Naive thymus-derived CD4-positive, alpha-beta T cell (primary cell): ENCODE results near the gene ATP2A3. TPM values are rescaled to one million over a fixed set of nuclear protein-coding genes. Genes with fewer than 3 reads are reported as not detected.

Experiments
- ATAC-seq: fragments of 150-1000 bp; cut with Tn5 transposase; 2 replicates; pipeline ENCODE4 v1.10.0; 2021; ENCODE audit warnings: mild to moderate bottlenecking, moderate library complexity
- CTCF ChIA-PET: fragments of 350-600 bp; sonication (Branson Sonifier 250); formaldehyde crosslinking; loops from one replicate; lab custom pipeline; 2021; ENCODE audit warnings: antibody characterized with exemption; lab: Charles Lee
- POLR2A ChIA-PET: fragments of 350-600 bp; sonication (Branson Sonifier 250); formaldehyde crosslinking; loops from one replicate; lab custom pipeline; 2021; ENCODE audit warnings: antibody characterized with exemption, inconsistent platforms; lab: Charles Lee
- DNase-seq, 9 donors: peaks; one replicate each; pipeline versions ENCODE4 v3.0.0 to v3.0.0-alpha.2; 2020 to 2022; ENCODE audit warnings: mixed read lengths in 1 of 9
- H3K27ac ChIP-seq: one replicate; pipeline ENCODE4 v1.7.0; 2013; ENCODE audit warnings: mild to moderate bottlenecking, low read depth, low read length, moderate library complexity
- H3K27me3 ChIP-seq, 2 donors: one replicate each; pipeline ENCODE4 v1.7.0; 2013; ENCODE audit warnings: low read length in 2 of 2, mild to moderate bottlenecking in 2 of 2, moderate library complexity in 2 of 2; ENCODE audit not compliant: control insufficient read depth in 2 of 2, insufficient read depth in 2 of 2
- H3K36me3 ChIP-seq, 3 experiments: 1 replicate in 2 of 3; 2 replicates in 1 of 3; pipeline ENCODE4 v1.7.0; 2013; ENCODE audit warnings: low read length in 3 of 3, mild to moderate bottlenecking in 3 of 3, moderate library complexity in 1 of 3; ENCODE audit not compliant: insufficient read depth in 3 of 3, control insufficient read depth in 2 of 3
- H3K4me1 ChIP-seq, 2 donors: one replicate each; pipeline ENCODE4 v1.7.0; 2013; ENCODE audit warnings: low read length in 2 of 2, mild to moderate bottlenecking in 2 of 2, moderate library complexity in 1 of 2; ENCODE audit not compliant: control insufficient read depth in 2 of 2, insufficient read depth in 2 of 2
- H3K4me3 ChIP-seq: 2 replicates; pipeline ENCODE4 v1.7.0; 2013; ENCODE audit warnings: mild to moderate bottlenecking, low read length
- H3K9me3 ChIP-seq, 3 experiments: 1 replicate in 2 of 3; 2 replicates in 1 of 3; pipeline ENCODE4 v1.7.0; 2013; ENCODE audit warnings: low read length in 3 of 3; ENCODE audit not compliant: control insufficient read depth in 2 of 3
- H3K27ac Mint-ChIP-seq, 9 donors: one replicate each; pipeline ENCODE4 v1.8.0; 2020 to 2022; ENCODE audit warnings: mixed read lengths in 9 of 9, mild to moderate bottlenecking in 8 of 9, moderate library complexity in 5 of 9, inconsistent platforms in 2 of 9
- H3K27me3 Mint-ChIP-seq, 5 donors: one replicate each; pipeline ENCODE4 v1.8.0; 2021 to 2022; ENCODE audit warnings: mixed read lengths in 5 of 5, mild to moderate bottlenecking in 1 of 5
- H3K36me3 Mint-ChIP-seq, 5 donors: one replicate each; pipeline ENCODE4 v1.8.0; 2020 to 2022; ENCODE audit warnings: mixed read lengths in 5 of 5, mild to moderate bottlenecking in 3 of 5, inconsistent platforms in 1 of 5
- H3K4me1 Mint-ChIP-seq, 7 donors: one replicate each; pipeline ENCODE4 v1.8.0; 2020 to 2022; ENCODE audit warnings: mixed read lengths in 7 of 7, mild to moderate bottlenecking in 3 of 7, inconsistent platforms in 1 of 7
- H3K4me3 Mint-ChIP-seq, 10 donors: one replicate each; pipeline ENCODE4 v1.8.0; 2020 to 2022; ENCODE audit warnings: mild to moderate bottlenecking in 10 of 10, mixed read lengths in 10 of 10, moderate library complexity in 6 of 10, inconsistent platforms in 2 of 10
- H3K9me3 Mint-ChIP-seq, 11 donors: one replicate each; pipeline ENCODE4 v1.8.0; 2020 to 2022; ENCODE audit warnings: mixed read lengths in 11 of 11, mild to moderate bottlenecking in 4 of 11, inconsistent platforms in 1 of 11, moderate library complexity in 1 of 11
- intact Hi-C, 2 donors: fragments of 100-400 bp; cut with micrococcal nuclease; formaldehyde crosslinking; loops; one replicate each; pipeline ENCODE4 v1.15.1; 2023
- polyA plus RNA-seq, 2 donors: library from polyadenylated mRNA; unstranded; fragments of 300-500 nt; fragmentation: Illumina TruSeq; gene quantifications; one replicate each; pipeline ENCODE4 v1.2.3, GENCODE V29; 2021
- total RNA-seq, 6 experiments: library from RNA in 5 of 6; stranded (reverse) in 5 of 6; gene quantifications; 1 replicate in 5 of 6; 2 replicates in 1 of 6; pipeline ENCODE4 v1.2.3 and lab custom pipeline; 2021 to 2026

Gene ATP2A3
- total and polyA plus RNA-seq, 7 experiments from 2014 or later = 46.6 to 260 (median 157) TPM

DNA sequence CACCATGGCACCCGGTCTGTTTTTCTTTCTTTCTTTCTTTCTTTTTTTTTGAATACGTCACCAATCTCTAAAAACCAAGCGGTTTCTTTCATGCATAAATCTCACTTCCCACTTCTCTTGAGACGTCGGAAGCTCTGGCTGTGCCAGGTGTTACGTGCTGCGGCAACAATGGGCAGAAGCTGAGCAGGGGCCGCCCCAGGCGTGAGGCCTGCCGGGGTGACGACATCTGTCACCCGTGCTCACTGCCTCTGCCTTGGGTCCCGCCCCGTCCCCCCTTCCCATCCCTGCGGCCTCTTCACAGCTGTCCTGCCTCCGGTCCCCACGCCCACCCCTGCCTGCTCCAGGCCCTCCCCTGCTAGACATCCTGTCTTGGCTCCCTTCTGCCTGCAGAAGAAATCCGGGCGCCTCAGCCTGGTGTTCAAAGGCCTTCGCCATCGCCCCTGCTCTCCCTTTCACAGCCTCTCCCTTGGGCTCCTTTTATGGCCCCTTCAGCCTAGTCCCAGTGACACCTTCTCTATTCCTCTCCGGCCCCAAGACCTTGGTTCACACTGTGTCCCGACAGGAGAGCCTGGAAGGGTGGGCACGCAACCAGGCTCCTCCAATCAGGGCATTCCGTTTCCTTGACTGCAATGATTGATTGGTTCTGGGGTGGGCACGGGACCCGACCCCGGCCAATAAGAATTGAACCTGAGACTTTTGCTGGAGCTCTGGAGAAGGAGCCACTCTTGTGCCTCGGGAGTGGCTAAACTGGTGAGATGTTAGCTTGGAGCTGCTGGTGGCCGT, 52.8 kb downstream of the ATP2A3 start:
- H3K27ac Mint-ChIP-seq = peak overlapping the region; percentile 83 to 97 (median 96)
- peak overlapping the region; percentile 26 to 81 (median 73) for H3K4me3 Mint-ChIP-seq
- H3K4me1 Mint-ChIP-seq = peaks cover 24 to 53% (median 40%) of the 10 kb centered on the region in 7 donors
- no peaks in the 10 kb centered on the region for H3K36me3 Mint-ChIP-seq
- ChIA-PET POLR2A (interaction anchor here (2.1 kb wide), 1 partner anchor 52 kb away, joined by 10 read pairs; no protein-coding TSS in a partner anchor), CTCF (interaction anchor here (0.6 to 1.4 kb wide), 6 partner anchors 14 to 234 kb away, joined by 3 to 5 read pairs (median 3); no protein-coding TSS in a partner anchor)
- Histone ChIP-seq H3K9me3 (no peaks in the 10 kb centered on the region), H3K4me3 (no peak overlapping the region), H3K36me3 (no peaks in the 10 kb centered on the region), H3K27me3 (no peaks in the 10 kb centered on the region), H3K27ac (peak overlapping the region; percentile 82), H3K4me1 (peaks cover 16 to 29% of the 10 kb centered on the region in 2 donors)
- DNase-seq = peak in 8 of 9 donors; percentile 59 to 92 (median 86)
- no peaks in the 10 kb centered on the region for H3K9me3 Mint-ChIP-seq
- intact Hi-C loops = loop anchor here (1.0 to 5.0 kb wide), 4 partner anchors 18 to 173 kb away; partner anchors contain the start of genes CAMKK1 (in 2 of the 2) and ATP2A3 (in 1 of the 2)
- ATAC-seq = peak; percentile 84
- no peaks in the 10 kb centered on the region for H3K27me3 Mint-ChIP-seq

DNA sequence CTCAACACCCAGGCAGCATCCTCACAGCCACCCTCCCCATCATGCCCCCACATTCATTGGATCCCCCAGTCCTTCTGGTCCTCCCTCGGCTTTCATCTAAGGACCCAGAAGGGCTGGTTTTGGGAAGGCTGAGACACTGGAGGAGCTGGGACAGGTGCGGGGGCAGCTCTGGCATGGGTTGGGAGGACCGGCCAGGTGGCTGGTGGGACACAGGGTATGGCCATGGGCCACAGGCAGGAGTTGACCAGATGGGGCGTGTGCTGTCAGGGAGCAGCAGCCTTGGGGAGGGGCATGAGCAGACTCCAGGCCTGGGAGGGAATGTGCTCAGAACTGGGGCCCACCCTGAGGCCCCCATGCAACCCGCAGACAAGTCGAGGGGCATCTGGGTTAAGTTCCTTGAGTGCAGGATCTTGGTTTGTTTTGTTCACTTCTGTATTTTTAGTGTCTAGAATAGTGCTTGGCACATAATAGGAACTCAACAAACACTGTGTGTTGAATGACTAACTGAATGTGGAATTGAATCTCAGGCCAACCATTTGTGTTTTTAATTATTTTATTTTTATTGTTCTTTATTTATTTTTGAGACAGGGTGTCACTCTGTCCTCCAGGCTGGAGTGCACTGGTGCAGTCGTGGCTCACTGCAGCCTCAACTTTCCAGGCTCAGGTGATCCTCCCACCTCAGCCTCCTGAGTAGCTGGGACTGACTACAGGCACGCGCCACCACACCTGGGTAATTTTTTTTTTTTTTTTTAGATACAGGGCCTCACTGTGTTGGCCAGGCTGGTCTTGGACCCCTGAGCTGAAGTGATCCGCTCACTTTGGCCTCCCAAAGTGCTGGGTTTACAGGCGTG, 53.6 kb downstream of the ATP2A3 start:
- DNase-seq = no peak
- no peak overlapping the region for H3K4me3 ChIP-seq

DNA sequence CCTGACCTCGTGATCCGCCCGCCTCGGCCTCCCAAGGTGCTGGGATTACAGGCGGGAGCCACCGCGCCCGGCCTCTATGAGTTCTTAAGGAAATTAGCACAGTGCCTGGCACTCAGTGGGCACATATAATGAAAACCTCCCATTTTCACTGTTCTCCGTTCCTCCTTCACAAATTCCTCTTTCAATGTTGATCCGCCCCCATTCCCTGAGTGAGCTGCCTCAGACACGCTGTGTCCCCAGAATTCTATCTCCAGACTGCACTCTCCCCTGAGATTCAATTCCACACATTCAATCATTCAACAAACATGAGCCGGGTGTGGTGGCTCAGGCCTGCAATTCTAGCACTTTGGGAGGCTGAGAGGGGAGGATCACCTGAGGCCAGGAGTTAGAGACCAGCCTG, 55.0 kb downstream of the ATP2A3 start:
- no peaks in the 10 kb centered on the region for H3K9me3 Mint-ChIP-seq
- Histone ChIP-seq H3K4me1 (peaks cover 10 to 17% of the 10 kb centered on the region in 2 donors), H3K4me3 (no peak overlapping the region), H3K27ac (no peak overlapping the region), H3K36me3 (no peaks in the 10 kb centered on the region), H3K27me3 (no peaks in the 10 kb centered on the region), H3K9me3 (no peaks in the 10 kb centered on the region)
- peaks cover 17 to 33% (median 27%) of the 10 kb centered on the region in 7 donors for H3K4me1 Mint-ChIP-seq
- no peak for DNase-seq
- CTCF ChIA-PET = no interaction called here
- no peaks in the 10 kb centered on the region for H3K36me3 Mint-ChIP-seq
- POLR2A ChIA-PET = no interaction called here
- ATAC-seq = no peak
- H3K27ac Mint-ChIP-seq = peak overlapping the region in 5 of 9 donors; percentile 64 to 96 (median 74)
- H3K27me3 Mint-ChIP-seq = no peaks in the 10 kb centered on the region
- intact Hi-C loops = loop anchor here in 1 of 2 donors (5.0 kb wide), 1 partner anchor 47 kb away; no protein-coding TSS in a partner anchor
- H3K4me3 Mint-ChIP-seq = peak overlapping the region in 1 of 10 donors; percentile 26

More for the DNA sequence above, 53.6 kb downstream of the ATP2A3 start:
- POLR2A ChIA-PET = interaction anchor here (2.1 kb wide), 1 partner anchor 53 kb away, joined by 10 read pairs; no protein-coding TSS in a partner anchor
- peak overlapping the region; percentile 83 to 97 (median 96) for H3K27ac Mint-ChIP-seq
- CTCF ChIA-PET = interaction anchor here (0.7 to 1.4 kb wide), 3 partner anchors 51 to 167 kb away, joined by 3 to 5 read pairs (median 3); no protein-coding TSS in a partner anchor
- H3K4me3 Mint-ChIP-seq = peak overlapping the region; percentile 50 to 81 (median 73)
- H3K4me1 Mint-ChIP-seq = peaks cover 21 to 45% (median 32%) of the 10 kb centered on the region in 7 donors
- H3K9me3 Mint-ChIP-seq = no peaks in the 10 kb centered on the region
- ATAC-seq = no peak
- no peaks in the 10 kb centered on the region for H3K36me3 ChIP-seq
- H3K27me3 Mint-ChIP-seq = no peaks in the 10 kb centered on the region
- peaks cover 11 to 21% of the 10 kb centered on the region in 2 donors for H3K4me1 ChIP-seq
- intact Hi-C loops = loop anchor here (1.0 to 5.0 kb wide), 4 partner anchors 17 to 172 kb away; partner anchors contain the start of genes CAMKK1 (in 2 of the 2) and ATP2A3 (in 1 of the 2)
- H3K36me3 Mint-ChIP-seq = no peaks in the 10 kb centered on the region
- peak overlapping the region; percentile 82 for H3K27ac ChIP-seq
- no peaks in the 10 kb centered on the region for H3K27me3 ChIP-seq
- H3K9me3 ChIP-seq = no peaks in the 10 kb centered on the region

DNA sequence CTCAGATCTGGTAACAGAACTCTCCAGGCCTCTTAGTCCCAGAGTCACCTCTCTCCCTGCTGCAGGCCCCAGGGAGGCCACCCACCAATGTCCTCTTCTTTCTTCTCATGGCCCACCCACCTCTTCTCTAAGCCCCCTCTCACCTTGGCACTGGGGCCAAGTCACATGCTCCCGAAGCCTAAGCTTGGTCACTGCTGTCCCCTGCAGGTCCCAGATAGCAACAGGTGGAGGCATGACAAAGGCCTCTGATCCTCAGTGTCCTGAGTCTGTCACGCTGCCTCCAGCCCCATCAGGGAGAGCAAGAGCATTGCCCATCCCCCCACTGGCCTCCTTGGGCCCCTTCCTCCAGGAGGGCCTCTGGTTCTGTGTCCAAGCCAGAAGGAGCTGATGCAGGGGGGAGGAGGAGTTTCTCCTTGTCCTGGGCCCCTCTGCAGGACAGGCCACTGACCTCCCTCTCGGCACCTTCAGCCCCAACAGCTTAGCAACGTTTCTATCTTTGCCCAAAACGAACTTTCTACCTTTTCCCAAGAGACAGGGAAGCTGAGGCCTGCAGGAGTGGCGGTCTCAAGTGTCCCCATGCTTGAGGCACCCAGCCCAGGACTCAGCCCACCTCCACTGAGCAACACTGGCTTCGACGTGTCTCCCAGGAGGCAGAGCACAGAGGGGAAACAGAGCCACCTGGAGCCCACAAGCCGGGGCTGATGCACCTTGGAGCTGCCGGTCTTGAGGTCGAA, 56.6 kb downstream of the ATP2A3 start:
- Mint-ChIP-seq H3K27ac (peak overlapping the region in 3 of 9 donors; percentile 56 to 84 (median 66)), H3K4me3 (no peak overlapping the region), H3K4me1 (peaks cover 10 to 24% (median 17%) of the 10 kb centered on the region in 7 donors), H3K9me3 (no peaks in the 10 kb centered on the region), H3K27me3 (no peaks in the 10 kb centered on the region), H3K36me3 (no peaks in the 10 kb centered on the region)
- Histone ChIP-seq H3K36me3 (no peaks in the 10 kb centered on the region), H3K4me1 (peaks cover 4 to 7% of the 10 kb centered on the region in 2 donors), H3K9me3 (no peaks in the 10 kb centered on the region), H3K27me3 (no peaks in the 10 kb centered on the region), H3K27ac (no peak overlapping the region), H3K4me3 (no peak overlapping the region)
- ChIA-PET POLR2A (no interaction called here), CTCF (interaction anchor here (0.5 kb wide), 1 partner anchor 65 kb away, joined by 6 read pairs; no protein-coding TSS in a partner anchor)
- intact Hi-C loops = loop anchor here (1.0 to 5.0 kb wide), 2 partner anchors 44 to 45 kb away; no protein-coding TSS in a partner anchor
- ATAC-seq (no peak), DNase-seq (no peak)

DNA sequence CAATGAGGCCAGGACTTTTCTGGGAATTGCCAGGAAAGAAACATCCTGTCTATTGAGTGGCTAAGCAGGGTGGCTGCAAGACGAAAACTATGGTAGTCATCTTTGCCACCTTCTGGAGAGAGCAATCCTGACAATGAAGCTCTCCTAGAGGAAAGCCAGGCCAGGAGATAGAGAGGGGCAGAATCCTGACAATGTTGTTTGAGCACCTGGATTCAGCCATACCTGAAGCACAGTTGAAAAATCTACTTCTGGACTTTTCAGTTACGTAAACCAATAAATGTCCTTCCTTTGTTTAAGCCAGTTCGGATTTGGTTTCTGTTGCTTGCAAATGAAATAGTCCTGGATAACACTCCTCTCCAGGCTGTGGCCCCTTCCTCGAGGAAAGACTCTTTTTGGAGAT, 57.4 kb downstream of the ATP2A3 start:
- no peaks in the 10 kb centered on the region for H3K27me3 ChIP-seq
- no peak overlapping the region for H3K27ac ChIP-seq
- peaks cover 4 to 7% of the 10 kb centered on the region in 2 donors for H3K4me1 ChIP-seq
- DNase-seq (no peak), ATAC-seq (no peak)
- H3K27ac Mint-ChIP-seq = peak overlapping the region in 2 of 9 donors; percentile 10 to 26
- no peaks in the 10 kb centered on the region for H3K9me3 Mint-ChIP-seq
- no peaks in the 10 kb centered on the region for H3K9me3 ChIP-seq
- H3K36me3 Mint-ChIP-seq = no peaks in the 10 kb centered on the region
- no peak overlapping the region for H3K4me3 ChIP-seq
- H3K36me3 ChIP-seq = no peaks in the 10 kb centered on the region
- peaks cover 10 to 22% (median 15%) of the 10 kb centered on the region in 7 donors for H3K4me1 Mint-ChIP-seq
- H3K27me3 Mint-ChIP-seq = no peaks in the 10 kb centered on the region
- CTCF ChIA-PET = no interaction called here
- POLR2A ChIA-PET = no interaction called here
- intact Hi-C loops = loop anchor here (1.0 to 5.0 kb wide), 2 partner anchors 44 to 45 kb away; no protein-coding TSS in a partner anchor
- no peak overlapping the region for H3K4me3 Mint-ChIP-seq
